ENCODE data around the gene HSPG2.
"Not testable (repeated sequence)": the region's sequence is repeated elsewhere in the genome, so short reads cannot be mapped to it uniquely, and the experiment has no call there.

The HSPG2 gene

GRCh38 chr1:21932127-21932526 is 5.0 kb downstream of the HSPG2 start:
- no peak for DNase-seq (ENCODE audit: low read depth)

GRCh38 chr1:21931171-21932093 is 5.7 kb downstream of the HSPG2 start:
- DNase-seq (ENCODE audit: low read depth): no peak

- DNase-seq (ENCODE audit: low read depth): no peak
Observed at GRCh38 chr1:21930629-21931170, 6.4 kb downstream of the HSPG2 start.

GRCh38 chr1:21930080-21930571 is 7.0 kb downstream of the HSPG2 start:
- no peak for DNase-seq (ENCODE audit: low read depth)

DNA sequence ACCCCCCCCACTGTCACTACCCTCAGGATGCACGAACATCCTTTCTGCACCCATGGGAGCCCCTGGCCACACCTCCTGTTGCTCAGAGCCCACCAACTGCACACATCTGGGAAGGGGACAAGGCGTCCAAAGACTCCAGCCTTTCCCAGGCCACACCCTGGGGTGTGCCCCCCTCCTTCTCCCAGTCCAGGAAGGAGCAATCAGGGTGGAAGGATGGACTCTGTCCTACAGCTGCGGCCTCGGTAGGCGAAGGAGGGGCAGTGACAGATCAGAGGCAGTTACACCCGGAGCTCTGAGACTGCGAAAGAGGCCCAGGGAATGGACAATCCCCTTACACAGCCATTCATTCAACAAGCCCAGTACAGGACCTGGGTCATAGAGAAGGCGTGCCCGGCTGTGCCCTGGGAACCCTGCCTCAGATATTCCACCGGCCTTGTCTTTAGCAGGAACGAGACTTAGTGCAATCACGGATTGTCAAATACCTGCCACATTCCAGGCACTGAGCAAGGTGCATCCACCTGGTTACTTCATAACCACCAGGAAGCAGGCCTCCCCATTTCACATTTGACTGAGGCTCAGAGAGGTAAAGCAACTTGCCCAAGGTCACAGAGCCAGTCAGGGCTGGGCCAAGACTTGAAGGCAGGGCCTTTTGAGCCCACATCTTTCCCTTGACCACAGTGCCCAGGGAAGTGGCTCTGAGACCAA is 9.4 kb downstream of the HSPG2 start:
- DNase-seq (ENCODE audit: low read depth): no peak

DNA sequence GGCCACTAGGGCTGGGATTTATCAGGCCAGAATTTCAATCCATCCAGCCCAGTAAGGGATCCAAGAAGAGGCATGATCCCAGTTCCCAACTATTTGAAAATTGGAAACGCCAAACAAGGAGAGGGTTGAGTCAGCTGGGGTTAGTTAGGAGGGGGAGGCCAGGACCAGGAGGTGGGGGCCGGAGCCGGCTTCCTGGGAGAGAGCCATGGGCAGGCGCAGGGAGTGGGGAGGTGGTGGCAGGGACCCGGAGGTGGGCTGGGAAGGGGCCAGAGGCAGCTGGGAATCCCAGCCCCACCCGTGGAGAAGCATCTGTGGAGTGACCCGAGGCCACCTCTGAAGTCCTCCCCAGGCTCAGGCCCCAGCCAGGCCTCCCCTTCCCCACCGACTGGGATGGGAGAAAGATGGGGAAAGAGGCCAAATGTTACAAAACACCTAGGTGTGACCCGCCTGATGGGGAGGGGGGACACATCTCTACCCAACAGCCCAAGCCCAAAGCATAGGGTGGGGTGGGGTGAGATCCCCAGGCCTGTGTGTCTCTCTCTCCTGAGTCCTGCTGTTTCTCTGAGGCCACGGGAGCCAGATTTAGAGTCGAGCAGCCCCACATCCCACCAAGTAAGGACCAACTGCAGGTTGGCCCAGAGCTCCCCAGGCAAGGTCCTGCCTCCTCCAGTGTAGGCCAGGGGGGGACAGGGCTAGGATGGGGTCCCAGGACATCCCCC is 10.1 kb downstream of the HSPG2 start:
- DNase-seq (ENCODE audit: low read depth): no peak

GRCh38 chr1:21926065-21926464 is 11.0 kb downstream of the HSPG2 start:
- DNase-seq (ENCODE audit: low read depth): no peak

- no peak for DNase-seq (ENCODE audit: low read depth)
Observed at GRCh38 chr1:21925334-21925940, 11.7 kb downstream of the HSPG2 start.

DNA sequence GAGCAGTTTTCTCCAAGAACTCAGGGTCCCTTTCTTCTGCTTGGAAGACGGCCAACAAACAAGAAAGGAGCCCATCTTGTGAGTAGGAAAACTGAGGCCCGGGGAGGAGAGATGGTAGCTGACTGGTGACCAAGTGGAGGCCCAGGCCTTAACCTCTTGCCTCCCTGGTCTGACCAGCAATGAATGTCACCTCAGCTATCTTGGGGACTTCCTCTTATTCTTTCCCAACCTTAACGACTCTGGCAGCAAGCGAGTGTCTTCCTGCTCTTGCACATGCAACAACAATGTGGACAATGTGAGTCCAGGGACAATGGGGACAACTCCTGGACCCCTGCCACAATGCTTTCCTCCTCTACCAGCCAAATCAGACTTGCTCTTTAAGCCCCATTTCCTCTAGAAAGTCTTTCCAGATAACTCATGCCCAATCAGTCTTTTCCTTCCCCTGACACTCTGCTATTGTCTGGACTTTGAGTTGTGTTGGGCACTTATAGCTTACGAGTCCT is 12.6 kb downstream of the HSPG2 start:
- no peak for DNase-seq (ENCODE audit: low read depth)

DNA sequence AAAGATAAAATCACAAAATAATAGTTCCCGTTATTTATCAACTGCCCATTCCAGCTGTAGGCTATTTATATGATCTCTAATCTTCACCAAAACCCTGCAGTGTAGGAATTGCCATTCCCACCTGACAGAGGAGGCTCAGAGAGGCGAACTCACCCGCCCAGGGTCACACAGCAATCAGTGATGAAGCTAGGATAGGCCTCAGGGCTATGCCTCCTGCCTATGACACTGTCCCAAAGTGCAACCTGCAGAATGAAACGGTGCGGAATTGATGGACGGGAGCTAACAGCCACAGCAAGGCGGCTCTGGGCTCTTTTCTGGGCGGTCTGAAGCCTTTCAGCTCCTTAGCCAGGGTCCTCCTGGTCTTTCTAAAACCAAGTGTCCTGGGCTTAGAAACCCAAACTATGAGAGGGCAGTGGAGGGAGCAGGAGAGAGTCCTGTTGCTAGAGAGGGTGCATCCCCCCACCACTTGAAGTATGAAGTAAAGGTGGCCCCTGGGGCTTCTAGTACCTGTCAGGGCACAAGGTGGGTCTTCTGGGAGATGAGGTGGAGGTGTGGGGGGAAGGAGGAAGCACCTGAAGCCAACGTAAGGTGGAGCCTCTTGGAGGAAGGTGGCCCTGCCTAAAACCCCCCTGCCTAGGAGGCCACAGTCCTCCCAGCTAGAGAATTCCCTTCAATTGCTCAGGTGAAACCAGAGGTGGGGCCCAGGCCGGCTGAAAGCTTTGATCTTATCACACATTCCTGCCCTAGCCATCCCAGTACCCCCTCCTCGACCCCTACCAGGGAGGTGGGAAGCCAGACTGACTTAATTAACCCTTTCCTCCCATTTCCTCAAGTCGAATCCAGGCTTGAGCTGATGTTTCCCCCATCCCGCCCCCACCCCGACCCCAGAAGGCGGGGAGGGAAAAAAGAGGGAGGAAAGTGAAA is 14.8 kb downstream of the HSPG2 start:
- no peak for DNase-seq (ENCODE audit: low read depth)

DNA sequence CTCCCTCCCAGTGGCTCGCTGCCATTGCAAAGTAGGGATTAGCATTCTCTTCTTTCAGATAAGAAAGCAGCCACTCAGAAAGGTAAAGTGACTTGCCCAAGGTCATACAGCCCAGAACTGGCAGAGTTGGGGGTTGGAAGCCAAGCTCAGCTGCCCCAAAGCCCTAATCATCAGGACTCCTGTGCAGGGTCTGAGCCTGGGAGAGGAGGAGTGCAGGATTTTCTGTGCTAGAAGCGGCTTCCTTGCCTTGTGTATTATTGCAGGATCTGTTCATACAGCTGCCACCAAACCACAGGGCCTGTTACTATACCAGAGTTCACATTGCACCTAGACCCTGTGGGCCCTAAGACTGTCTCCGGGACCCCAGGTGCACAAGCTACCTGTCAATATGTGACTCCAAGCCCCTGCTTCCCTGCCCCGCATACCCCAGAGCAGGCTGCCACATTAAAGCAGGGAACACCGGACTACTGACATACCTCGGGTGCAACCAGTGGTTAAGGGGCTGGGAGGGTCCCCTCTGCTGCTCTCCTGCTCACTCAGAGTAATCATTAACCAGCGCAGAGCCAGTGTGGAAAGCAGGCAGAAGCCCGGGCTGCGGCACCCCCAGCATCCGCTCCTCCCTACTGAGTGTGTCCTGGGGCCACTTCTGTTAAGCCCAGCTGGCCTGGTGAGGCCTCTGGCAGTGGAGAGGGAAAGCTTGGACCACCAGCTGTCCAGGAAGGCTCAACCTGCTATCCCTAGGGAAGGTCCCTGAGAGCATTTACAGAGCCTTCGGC is 15.8 kb downstream of the HSPG2 start:
- no peak for DNase-seq (ENCODE audit: low read depth)

- no peak for DNase-seq (ENCODE audit: low read depth)
Observed at GRCh38 chr1:21919520-21919919, 17.6 kb downstream of the HSPG2 start.

DNA sequence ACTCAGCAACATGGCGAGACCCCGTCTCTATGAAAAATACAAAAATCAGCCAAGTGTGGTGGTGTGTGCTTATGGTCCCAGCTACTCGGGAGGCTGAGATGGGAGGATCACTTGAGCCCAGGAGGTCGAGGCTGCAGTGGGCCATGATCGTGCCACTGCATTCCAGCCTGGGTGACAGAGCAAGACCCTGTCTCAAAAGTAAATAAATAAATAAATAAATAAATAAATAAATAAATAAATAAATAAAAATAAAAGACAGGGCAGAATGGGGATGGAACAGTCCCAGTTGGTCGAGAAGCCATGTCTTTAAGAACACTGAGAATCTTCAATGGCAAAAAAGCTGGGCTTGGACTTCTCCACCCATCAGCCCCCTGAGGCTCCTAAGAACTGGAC is 19.9 kb downstream of the HSPG2 start:
- DNase-seq (ENCODE audit: low read depth): not testable (repeated sequence)

- no peak for DNase-seq (ENCODE audit: low read depth)
Observed at GRCh38 chr1:21916447-21917238, 20.5 kb downstream of the HSPG2 start.

DNA sequence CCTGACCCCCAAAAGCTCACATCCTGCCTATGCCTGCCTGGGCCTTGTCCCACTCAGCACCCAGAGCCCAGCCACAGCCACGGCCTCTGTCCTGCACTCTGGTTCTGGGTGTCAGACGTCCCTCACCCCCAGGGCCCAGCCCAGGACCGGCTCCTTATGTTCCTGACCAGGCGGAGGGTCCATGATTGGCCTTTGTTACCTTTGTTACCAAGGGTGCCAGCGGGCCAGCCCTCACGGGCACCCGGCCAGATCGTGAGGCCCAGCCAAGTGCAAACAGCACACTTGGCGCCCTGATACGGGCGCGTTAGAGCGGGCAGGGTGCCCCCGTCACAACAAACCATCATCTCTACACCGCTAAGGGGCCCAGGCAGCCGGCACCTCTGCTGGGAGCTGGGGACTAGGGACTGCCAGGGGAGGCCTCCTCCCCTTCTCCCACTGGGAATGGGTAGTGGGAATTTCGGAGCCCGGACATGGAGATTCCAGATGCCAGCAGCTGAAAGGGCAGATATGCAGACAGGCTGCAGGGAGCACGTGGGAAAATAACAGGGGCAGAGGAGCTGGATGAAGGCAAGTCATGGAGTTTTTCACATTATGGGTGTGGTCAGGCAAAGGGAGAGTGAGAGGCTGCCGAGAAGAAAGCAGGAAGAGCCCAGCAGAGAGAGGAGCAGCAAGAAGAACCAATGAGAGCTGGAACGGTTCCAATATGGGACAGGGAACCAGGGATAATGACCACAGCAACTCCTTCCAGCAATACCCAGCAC is 22.1 kb downstream of the HSPG2 start:
- DNase-seq (ENCODE audit: low read depth): no peak

DNA sequence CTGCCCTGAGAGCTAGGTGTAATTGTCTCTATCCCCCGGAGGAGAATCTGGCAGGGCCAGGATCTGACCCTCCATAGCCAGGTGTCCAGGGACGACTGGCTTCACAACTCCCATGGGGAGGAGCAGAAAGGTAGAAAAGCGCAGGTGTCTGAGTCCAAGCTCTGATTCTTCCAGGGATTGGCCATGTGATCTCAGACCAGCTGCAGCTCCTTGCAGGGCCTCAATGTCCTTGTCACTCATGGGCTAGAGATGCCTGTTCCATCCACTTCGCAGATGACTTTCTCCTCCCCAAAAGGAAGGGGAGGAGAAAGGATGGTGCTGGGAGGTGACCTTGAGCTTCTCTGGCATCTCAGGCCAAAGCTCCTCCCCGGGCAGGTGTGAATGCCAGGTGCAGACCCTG is 22.7 kb downstream of the HSPG2 start:
- DNase-seq (ENCODE audit: low read depth): no peak

DNA sequence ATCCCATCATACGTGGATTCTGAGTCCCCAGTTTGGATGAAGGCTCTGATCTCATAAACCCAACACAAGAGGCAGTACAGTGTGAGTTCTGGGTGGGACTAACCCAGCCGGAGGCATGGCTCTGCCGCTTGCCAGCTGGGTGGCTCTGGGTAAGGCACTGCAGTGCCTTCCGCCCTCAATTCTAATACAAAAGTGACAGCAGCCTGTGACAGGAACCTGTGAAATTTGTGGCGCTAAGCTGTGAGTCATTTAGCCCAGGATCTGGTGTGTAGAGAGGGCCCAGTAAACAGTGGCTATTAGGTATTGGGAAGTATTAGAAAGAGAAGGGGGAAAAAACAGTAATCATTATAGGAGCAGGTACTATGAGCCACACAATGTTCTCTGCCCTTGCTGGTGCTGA is 23.3 kb downstream of the HSPG2 start:
- DNase-seq (ENCODE audit: low read depth): no peak

GRCh38 chr1:21913258-21913657 is 23.9 kb downstream of the HSPG2 start:
- no peak for DNase-seq (ENCODE audit: low read depth)

All from stimulated activated CD8-positive, alpha-beta memory T cell treated with anti-CD3 and anti-CD28 coated beads, Interleukin-15, amount 100 ng/mL, for 1 hour (primary cell).